ENCODE measurements around the gene SOS1. TPM values are rescaled to one million over a fixed set of nuclear protein-coding genes. Genes with fewer than 3 reads are reported as not detected.

The SOS1 gene
- total RNA-seq, 1 donor from 2014 or later, result 54.5 TPM

- no peak overlapping the region for H3K4me3 Mint-ChIP-seq
Observed at GRCh38 chr2:39150890-39151497, 30.1 kb upstream of the SOS1 start.

GRCh38 chr2:39150102-39150562, 29.3 kb upstream of the SOS1 start:
- no peaks in the 10 kb centered on the region for H3K9me3 Mint-ChIP-seq
- DNase-seq (ENCODE audit: low spot score in 2 of 2, unreplicated experiment in 2 of 2), result no peak
- no peaks in the 10 kb centered on the region for H3K27me3 Mint-ChIP-seq (ENCODE audit: low read depth)
- TF ChIP-seq, protein P1, sequence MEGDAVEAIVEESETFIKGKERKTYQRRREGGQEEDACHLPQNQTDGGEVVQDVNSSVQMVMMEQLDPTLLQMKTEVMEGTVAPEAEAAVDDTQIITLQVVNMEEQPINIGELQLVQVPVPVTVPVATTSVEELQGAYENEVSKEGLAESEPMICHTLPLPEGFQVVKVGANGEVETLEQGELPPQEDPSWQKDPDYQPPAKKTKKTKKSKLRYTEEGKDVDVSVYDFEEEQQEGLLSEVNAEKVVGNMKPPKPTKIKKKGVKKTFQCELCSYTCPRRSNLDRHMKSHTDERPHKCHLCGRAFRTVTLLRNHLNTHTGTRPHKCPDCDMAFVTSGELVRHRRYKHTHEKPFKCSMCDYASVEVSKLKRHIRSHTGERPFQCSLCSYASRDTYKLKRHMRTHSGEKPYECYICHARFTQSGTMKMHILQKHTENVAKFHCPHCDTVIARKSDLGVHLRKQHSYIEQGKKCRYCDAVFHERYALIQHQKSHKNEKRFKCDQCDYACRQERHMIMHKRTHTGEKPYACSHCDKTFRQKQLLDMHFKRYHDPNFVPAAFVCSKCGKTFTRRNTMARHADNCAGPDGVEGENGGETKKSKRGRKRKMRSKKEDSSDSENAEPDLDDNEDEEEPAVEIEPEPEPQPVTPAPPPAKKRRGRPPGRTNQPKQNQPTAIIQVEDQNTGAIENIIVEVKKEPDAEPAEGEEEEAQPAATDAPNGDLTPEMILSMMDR (IDR thresholded peaks at IDR 0.05; ENCODE audit: unreplicated experiment), result no peak
- H3K36me3 Mint-ChIP-seq, result no peaks in the 10 kb centered on the region
- H3K27ac Mint-ChIP-seq, result no peak overlapping the region
- H3K4me3 Mint-ChIP-seq, result no peak overlapping the region
- peaks cover 3% of the 10 kb centered on the region for H3K4me1 Mint-ChIP-seq

More at GRCh38 chr2:39150890-39151497, 30.1 kb upstream of the SOS1 start:
- Mint-ChIP-seq H3K4me1 (peaks cover 3% of the 10 kb centered on the region), H3K27me3 (ENCODE audit: low read depth) (no peaks in the 10 kb centered on the region), H3K27ac (no peak overlapping the region), H3K9me3 (no peaks in the 10 kb centered on the region), H3K36me3 (no peaks in the 10 kb centered on the region)
- TF ChIP-seq, protein P1 (IDR thresholded peaks at IDR 0.05; ENCODE audit: unreplicated experiment), result no peak
- DNase-seq (ENCODE audit: low spot score in 2 of 2, unreplicated experiment in 2 of 2), result no peak

- Mint-ChIP-seq H3K4me3 (no peak overlapping the region), H3K9me3 (no peaks in the 10 kb centered on the region), H3K36me3 (no peaks in the 10 kb centered on the region), H3K4me1 (peaks cover 10% of the 10 kb centered on the region), H3K27ac (no peak overlapping the region), H3K27me3 (ENCODE audit: low read depth) (no peaks in the 10 kb centered on the region)
- TF ChIP-seq, protein P1 (IDR thresholded peaks at IDR 0.05; ENCODE audit: unreplicated experiment), result no peak
- DNase-seq (ENCODE audit: low spot score in 2 of 2, unreplicated experiment in 2 of 2), result no peak
Observed at GRCh38 chr2:39146630-39147029, 25.8 kb upstream of the SOS1 start.

- Mint-ChIP-seq H3K27me3 (ENCODE audit: low read depth) (no peaks in the 10 kb centered on the region), H3K36me3 (no peaks in the 10 kb centered on the region), H3K9me3 (no peaks in the 10 kb centered on the region), H3K4me3 (no peak overlapping the region), H3K27ac (no peak overlapping the region), H3K4me1 (peaks cover 15% of the 10 kb centered on the region)
- no peak for DNase-seq (ENCODE audit: low spot score in 2 of 2, unreplicated experiment in 2 of 2)
- TF ChIP-seq, protein P1 (IDR thresholded peaks at IDR 0.05; ENCODE audit: unreplicated experiment), result no peak
Observed at GRCh38 chr2:39145906-39146421, 25.1 kb upstream of the SOS1 start.

DNA sequence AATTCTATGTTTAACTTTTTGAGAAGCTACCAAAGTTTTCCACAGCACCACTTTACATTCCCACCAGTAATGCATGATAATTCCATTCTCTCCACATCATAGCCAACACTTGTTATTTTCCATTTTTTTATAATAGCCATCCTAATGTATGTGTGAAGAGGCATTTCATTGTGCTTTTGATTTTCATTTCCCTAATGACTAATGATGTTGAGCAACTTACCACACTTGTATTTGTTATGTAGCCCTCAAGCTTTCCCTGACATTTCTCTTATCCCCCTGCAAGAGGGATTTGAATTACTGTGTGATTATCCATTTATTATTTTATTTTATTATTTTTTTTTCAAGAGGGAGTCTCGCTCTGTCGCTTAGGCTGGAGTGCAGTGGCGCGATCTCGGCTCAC, 23.6 kb upstream of the SOS1 start:
- no peak for DNase-seq (ENCODE audit: low spot score in 2 of 2, unreplicated experiment in 2 of 2)
- H3K4me3 Mint-ChIP-seq, result no peak overlapping the region
- no peaks in the 10 kb centered on the region for H3K36me3 Mint-ChIP-seq
- peaks cover 23% of the 10 kb centered on the region for H3K4me1 Mint-ChIP-seq
- H3K27ac Mint-ChIP-seq, result no peak overlapping the region
- TF ChIP-seq, protein P1 (IDR thresholded peaks at IDR 0.05; ENCODE audit: unreplicated experiment), result no peak
- no peaks in the 10 kb centered on the region for H3K27me3 Mint-ChIP-seq (ENCODE audit: low read depth)
- H3K9me3 Mint-ChIP-seq, result no peaks in the 10 kb centered on the region

Data from mesothelial cell of epicardium (in vitro differentiated cells).